Ecto neural progenitor cell (in vitro differentiated cells): ENCODE results near the gene RMND1.
A peak's percentile ranks its signal among the peaks of the same experiment; 100 is the strongest.

ENCODE experiments used
- DNase-seq: peaks from one replicate; pipeline ENCODE4 v3.0.0-alpha.2; 2018; ENCODE audit warnings: low spot score

The RMND1 gene

DNA sequence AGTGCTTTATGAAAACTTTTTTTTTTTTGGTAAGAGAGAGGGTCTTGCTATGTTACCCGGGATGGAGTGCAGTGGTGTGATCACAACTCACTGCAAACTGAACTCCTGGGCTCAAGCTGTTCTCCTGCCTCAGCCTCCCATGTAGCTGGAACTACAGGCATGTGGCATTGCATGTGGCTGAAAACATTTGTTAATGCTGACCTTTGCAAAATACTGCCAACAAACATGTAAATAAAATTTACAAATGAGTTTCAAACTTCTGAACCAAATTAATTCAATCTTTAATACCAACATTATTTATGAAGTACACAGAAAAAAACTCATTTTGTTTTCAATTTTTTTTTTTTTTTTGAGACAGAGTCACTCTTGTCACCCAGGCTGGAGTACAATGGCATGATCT lies 34.4 kb downstream of the RMND1 start:
- DNase-seq = no peak

DNA sequence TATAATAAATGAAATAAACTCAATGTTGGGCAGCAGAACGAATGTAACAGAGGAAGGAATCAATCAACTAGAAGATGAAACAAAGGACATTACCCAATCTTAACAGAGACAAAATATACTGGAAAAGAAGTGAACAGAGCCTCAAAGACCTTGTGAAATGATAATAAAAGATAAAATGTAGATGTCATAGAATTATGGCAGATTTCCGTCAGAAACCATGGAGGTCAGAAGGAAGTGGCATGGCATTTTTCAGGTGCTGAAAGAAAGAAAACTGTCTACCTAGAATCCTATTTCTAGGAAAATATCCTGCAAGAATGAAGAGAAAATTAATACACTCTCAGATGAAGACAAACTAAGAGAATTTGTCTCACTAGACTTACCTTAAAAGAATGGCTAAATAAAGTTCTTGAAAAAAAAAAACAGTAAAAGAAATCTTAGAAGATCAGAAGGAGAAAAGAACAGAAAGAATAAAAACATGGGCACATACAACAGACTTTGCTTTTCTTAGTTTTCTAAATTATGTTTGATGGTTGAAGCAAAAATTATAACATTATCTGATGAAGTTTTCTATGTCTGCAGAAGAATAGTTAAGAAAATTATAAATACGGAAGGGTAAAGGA lies 37.2 kb downstream of the RMND1 start:
- no peak for DNase-seq

DNA sequence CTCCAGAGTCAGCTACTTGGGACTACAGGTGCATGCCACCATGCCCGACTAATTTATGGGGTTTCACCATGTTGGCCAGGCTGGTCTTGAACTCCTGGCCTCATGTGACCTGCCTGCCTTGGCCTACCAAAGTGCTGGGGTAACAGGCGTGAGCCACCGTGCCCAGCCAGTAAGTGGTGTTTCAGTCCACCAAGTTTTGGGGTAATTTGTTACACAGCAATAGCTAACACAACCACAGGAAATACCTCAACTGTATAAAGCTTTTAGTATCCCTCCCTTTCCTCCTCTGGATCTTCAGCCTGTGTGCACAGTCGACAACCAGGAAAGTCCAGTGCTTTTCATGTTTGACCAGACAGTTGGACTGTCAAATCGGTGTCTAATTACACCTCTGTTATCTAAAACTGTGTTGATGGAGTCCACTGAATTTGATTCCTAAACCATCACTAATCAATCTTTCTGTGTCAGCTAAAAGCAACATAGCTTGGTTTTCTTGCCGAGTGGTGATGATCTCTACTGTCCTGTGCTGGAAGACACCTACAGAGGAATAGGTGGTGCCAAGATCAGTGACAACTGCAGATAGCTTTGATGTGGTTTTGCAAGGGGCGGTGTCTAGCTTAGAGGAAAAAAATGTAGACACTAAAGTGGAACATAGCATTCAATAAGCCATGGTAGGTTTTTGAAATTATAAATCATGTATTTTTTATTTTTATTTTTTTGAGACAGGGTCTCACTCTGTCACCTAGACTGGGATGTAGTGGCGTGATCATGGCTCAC lies 38.4 kb downstream of the RMND1 start:
- no peak for DNase-seq

DNA sequence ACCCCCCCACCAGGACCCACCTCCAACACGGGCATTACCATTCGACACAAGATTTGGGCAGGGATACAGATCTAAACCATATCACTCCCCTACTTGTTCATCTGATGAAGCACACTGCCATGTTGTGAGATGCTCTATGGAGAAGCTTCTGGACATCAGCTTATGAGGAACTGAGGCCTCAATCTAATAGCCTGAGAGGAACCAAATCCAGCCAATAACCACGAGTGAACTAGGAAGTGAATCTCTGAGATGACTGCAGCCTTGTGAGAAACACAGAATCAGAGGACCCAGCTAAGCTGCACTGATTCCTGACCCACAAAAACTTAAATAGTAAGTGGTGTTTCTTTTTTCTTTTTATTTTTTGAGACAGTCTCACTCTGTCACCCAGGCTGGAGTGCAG lies 39.0 kb downstream of the RMND1 start:
- DNase-seq = no peak

DNA sequence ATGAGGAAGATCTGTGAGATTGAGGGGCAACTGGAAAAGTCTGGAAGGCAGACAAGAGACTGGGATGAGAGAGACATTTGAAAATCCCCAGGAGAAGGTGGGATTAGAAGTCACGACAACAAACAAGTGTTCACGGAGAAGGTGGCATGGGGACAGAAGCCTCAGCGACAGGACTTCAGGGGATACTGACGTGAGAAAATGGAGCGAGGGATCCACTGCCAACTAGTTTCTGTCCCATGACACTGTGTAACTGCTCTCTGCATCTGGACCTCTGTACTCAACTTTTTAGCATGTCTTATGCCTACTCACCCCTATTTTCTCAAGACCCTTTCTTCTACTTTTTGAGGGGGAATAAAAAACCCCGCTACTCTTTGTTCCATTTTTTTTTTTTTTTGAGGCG lies 42.2 kb downstream of the RMND1 start:
- no peak for DNase-seq

DNA sequence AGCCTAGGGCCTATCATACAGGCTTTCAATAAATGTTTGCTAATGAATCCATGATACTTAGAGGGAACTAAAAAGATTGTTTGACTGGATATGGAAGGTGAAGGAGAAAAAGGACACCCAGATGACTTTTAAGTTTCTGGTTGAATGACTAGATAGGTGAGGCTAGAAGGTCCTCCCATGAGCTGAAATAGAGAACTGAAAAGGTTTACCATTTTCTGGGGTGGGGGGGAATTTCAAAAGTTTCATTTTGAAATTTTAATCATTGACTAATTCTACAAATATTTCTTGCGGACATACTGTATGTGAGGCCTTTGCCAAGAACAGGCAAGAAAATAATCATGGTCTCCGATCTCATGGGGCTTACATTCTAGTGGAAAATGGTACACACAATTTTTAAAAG lies 42.7 kb downstream of the RMND1 start:
- no peak for DNase-seq

DNA sequence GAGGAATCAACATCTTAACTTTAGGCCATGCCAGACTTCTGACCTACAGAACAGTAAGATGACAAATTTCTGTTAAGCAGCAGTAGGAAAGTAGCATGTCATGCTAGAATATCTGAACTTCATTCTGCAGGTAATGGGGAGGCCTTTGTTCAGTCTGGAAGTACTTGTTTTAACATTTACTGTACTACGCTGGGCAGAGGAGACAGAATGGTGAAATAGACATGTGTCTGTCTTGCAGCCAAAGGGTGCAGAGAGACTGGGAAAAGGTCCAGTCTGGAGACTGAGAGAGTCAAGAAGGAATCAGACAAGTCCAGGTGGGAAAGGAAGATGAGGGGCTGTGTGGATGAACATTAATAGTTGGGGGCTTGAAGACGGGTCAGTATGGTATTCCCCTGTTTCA lies 43.1 kb downstream of the RMND1 start:
- no peak for DNase-seq

DNA sequence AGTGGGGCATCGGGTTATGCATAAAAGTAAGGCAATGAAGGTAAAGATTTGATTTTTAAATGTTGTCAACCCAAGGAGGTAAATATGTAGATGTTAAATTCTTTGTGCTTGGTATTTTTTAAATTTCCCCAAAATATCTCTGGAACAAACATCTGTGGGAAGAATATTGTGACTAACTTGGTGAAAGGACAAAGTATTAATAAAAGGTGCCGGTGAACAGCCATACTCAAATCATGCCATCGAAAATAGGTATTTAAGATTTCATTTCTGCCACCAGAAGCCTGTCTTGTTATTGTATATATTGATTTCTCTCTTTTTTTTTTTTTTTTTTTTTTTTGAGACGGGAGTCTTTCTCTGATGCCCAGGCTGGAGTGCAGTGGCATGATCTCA lies 48.0 kb downstream of the RMND1 start:
- no peak for DNase-seq

DNA sequence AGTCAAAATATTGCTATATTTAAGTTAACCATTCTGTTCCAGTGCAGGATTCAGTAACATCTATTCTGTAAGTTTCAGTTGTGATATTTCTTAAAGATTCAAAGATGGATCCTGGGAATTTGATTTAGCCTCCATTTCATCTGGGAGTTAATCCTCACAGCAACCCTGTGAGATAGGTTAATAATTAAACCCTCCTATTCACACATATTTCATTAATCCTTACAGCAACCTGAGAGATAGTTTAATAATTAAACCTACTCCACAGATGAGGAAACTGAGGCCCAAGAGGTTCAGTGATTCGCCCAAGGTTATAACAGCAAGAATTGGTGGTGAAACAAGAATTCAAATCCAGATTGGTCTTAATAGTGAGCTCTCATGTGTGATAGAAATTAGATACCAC lies 49.7 kb downstream of the RMND1 start:
- no peak for DNase-seq

DNA sequence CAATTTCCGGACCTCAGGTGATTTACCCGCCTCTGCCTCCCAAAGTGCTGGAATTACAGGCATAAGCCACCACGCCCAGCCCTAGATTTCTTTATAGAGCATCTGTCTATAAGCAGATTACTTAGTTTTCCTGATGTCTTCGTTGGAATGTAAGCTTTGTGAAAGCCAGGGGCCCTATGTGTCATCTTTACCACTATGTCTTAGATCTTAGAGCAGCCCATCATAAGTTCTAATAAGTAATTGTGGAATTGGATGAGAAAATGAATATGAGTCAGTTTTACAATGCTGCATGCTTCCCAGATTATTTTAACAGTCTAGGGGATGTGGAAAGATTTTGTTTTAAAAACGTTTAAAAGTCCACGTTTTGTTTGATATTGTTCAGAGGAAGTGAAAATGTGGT lies 51.5 kb downstream of the RMND1 start:
- DNase-seq = no peak

DNA sequence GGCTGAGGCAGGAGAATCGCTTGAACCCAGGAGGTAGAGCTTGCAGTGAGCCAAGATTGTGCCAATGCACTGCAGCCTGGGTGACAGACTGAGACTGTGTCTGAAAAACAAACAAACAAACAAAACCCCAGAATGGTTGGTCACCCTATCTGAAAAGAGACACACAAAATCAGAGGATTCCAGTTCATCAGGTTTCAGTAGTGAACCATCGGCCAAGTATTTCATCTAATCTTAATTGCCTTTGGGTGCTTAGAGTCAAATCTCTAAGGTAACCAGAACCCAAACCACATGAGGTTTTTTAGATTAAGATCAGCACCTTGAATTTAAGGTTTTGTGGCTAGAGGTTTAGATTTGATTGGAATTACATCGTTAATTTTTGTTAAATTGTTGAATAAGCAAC lies 52.2 kb downstream of the RMND1 start:
- no peak for DNase-seq

DNA sequence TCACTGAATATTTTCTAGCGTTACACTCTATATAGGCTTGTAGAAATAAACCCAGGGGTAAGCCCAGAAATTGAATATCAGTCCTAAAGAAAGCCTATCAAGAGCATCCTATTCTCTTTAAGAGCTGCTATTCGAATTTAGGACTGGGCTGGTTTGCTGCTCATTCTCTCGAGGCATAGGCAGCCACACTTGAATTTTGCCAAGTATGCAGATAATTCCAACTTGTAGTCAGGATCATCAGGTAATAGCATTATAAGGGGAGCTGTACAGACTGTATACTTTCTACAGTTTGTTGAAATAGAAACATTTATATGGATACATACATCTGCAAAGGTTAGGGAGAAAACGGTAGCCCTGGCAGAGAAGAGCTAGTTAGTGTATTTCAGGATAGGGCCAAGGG lies 58.5 kb downstream of the RMND1 start:
- DNase-seq = no peak

DNA sequence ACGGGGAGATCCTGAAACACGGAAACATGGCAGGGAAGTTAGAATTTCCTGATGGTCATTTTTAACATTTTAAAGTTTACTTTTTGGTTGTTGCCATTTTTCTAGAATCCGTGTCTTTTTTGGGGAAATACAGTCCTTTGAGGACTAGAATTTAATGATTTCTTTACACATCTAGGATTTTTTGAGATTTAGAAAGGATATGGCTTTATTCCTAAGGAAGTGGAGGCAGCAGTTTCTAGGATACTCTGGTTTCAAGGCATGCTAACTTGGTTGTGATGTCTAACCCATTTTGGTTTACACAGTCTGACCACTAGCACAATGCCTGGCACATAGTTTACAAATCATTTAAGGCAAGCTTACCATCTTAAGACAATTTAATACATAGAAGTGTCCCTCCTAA lies 59.5 kb downstream of the RMND1 start:
- DNase-seq = no peak

DNA sequence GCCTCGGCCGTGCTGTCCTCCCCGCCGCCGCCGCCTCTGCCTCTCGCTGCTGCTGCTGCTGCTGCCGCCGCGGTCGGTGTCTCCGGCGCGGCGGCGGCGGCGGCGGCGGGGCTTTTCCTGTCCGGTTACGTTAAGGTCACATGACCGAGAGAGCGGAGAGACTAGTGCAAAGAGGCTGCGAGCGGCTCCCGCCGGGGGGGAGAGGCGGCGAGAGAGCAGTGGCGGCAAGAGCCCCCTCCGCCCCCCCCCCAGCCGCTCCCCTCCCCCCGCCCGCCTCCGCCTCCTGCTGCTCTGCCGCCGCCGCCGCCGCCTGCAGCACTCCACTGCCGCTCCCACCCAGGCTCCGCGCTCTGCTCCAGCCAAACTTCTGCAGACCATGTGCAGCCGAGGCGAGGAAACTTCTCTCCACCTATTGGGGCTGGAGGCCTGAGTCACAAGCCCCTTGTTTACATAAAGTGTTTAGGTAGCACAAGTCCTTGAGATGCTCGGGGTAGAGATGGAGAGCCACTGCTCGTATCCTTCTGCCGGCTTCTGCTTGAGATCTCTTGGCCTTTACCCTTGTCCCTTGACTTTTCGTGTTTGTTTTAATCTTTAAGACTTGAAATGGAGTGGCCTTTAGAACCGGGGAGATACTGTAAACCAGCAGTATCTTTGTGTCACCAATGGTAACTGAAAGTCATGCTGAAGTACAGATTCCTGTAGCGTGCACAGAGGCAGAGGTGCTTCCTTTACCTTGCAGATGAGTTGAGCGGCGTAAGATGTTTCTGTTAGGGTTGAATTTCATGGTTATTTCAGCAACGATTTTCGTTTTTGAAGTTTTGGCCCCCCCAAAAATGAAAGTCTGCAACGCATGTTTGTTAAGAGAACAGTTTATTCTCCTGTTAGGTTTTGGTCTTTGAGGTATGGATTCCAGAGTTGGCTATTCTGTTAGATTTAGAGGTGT lies 60.2 kb downstream of the RMND1 start, which contains the start of gene ZBTB2:
Gene ZBTB2 (minus strand): TSS at position 89 of the 943 bp plus-strand sequence. CDS start 17,922 bp downstream, outside the sequence.
- DNase-seq = peak; percentile 83

DNA sequence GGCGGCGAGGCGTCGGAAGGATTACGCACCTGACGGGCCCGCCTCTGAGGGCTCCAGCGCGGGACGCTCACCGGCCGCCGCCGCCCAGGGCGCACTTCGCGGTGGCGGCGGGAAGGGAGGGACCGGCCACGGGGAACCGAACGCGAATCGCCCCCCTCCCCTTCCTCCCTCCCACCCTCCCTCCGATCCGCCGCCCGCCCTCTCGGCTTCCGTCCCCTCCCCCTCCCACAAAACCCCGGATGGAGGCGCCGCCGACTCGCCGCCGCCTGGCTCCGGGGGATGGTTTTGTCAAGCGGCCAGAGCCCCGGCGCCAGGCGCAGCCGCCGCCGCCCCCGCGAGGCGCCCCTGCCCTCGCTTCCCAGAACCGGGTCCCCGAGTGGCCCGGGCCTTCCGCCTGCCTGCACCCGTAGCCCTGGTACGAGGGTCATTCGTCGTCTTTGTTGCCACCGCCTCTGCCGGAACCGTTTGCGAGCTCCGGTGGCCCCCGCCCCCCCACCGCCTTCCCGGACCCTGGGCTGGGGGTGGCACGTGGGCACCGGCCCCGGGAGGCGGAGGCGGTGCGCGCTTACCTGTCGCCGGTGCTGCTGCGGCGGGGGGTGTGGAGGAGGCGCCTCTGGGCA lies 61.0 kb downstream of the RMND1 start:
- DNase-seq = peak; percentile 87

DNA sequence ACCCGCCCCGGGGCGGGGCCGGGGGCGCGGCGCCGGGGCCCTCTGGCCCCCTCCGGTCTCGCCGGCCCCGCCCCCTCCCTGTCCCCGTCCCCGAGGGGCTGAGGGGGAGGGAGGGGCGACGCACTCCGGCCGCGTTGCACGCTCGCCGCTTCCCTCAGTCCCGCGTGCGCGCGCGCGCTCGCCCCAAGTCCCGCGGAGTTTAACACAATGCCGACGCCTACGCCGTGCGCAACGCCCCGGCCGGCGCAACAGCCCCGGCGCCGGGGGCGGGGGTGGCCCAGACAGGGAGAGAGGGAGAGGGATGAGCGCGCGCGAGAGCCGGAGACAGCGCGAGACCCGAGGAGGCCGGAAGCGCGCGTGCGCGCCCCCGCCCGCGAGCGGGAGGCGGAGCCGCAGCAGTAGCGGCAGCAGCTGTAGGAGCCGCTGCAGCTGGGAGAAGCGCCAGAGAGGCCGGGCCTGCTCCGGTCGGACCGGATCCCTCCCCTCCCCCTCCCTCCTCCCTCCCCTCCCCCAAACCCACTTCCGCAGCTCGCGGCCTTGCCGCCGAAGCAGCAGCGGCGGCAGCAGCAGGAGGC lies 61.6 kb downstream of the RMND1 start:
- peak; percentile 98 for DNase-seq

DNA sequence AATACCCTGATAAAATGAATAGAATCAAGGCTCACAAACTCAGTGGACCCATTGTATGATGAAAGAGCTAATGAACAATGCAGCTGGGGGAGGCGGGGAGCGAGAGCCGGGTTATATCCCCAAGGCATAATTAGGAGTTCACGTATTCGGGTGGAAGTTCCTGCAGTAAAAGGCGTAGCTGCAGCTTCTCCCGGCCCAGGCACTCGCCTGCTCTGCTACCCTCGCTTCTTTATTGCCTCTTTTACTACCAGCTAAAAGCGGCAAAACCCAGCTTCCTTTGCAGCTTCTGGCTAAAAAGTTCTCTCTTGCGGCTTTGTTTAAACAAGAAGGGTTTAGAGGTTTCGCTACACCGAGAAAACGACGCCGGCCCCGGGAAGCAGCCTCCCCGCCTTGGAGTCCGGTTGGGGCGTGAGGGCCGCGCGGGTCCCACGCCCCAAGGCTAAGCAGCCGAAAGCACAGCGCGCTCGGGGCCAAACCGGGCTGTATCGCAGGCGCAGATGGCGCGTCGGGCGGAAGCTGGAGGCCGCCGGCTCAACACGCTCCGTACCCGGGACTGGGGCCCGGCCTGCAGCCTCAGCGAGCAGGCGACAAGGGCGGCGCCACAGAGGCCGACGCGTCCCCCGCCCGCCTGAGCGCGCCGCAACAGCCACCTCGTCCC lies 62.2 kb downstream of the RMND1 start:
- no peak for DNase-seq

DNA sequence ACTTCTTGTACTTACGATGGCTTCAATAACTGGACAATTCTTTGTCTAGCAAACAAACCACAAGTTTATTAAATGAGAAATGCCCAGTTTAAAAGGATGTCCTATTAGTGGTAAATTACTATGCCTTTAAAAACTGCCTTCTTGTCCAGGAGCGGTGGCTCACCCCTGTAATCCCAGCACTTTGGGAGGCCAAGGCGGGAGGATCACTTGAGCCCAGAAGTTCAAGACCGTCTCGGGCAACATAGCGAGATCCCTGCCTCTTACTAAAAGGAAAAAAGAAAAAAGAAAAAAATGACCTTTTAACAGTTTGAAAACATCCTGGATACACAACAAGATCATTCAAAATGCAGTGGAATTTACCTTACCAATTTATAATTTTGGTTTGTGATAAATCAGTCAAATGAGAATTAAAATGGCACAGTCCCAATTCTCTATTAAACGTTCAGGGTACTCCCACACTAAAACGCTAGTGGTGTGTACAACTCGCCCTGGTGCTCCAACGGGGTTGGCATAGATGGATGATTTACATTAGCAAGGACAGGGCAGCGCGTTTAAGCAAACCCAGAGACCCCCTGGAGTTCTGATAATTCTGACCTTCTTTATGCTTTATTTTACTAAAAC lies 62.8 kb downstream of the RMND1 start:
- DNase-seq = no peak

DNA sequence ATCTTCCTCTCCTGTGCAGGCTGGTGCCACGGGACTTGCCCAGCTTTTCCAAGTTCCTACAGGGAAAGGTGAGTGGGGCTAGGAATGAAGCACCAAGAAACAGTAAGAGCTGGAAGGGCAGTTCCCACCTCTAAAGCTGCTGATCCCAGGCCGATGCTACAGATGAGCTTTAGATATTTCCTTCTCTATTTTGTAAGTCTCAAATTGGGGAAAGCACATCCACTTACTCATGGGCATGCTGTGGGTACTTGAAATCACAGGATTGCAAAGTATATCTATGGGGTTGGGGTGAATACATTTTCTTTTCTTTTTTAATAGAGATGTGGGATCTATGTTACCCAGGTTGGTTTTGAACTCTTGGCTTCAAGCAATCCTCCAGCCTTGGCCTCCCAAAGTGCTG lies 63.7 kb downstream of the RMND1 start:
- no peak for DNase-seq

DNA sequence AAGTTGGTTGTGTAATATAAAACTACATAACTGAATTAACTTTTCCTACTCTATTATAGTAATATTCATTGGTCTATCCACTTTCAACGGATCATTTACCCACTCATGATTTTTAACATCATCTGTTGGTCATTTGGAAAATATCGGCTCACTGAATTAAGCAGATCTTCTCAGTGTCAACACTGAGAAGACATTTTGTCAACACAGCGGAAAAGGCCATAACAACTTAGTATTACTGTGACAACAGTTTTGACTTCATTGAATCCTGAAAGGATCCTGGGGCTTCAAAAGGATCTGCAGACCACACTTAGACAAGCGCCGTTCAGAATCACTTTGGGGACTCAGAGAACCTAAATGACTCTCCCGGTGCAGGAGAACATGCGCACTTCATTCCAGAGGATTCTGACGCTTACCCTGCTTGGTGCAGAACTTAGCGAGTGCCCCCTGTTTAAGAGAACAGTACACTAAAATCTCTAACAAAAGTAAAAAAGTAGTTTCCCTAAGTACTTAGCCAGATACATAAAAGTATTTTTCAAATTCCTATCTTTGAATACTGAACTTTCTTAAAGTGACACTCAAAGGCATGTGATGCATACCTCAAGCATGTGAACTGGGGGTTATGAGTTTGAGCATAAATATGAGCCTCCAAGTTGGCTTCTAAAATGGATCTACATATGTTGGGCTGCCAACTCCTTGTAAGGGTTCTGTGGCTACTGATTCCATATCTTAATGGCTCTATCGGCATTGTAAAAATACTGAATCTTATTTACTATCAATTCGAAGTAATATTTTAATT lies 64.6 kb downstream of the RMND1 start:
- no peak for DNase-seq
